GM23248 (cell line): ENCODE data around the gene GPBAR1.

Experiments
- EZH2 ChIP-seq: fragments of 200-600 bp; sonication (generic); IDR thresholded peaks from 2 replicates; pipeline ENCODE4 v1.6.1; 2018; ENCODE audit warnings: antibody characterized with exemption, mild to moderate bottlenecking; ENCODE audit not compliant: insufficient read depth, poor library complexity, severe bottlenecking
- EZH2phosphoT487 ChIP-seq: fragments of 200-600 bp; sonication (generic); IDR thresholded peaks from 2 replicates; pipeline ENCODE4 v1.6.1; 2018; ENCODE audit warnings: antibody characterized with exemption, moderate library complexity, mild to moderate bottlenecking, low read depth; ENCODE audit not compliant: insufficient read depth

- TF ChIP-seq EZH2phosphoT487 (no peak), EZH2 (no peak)
Observed at GRCh38 chr2:218260166-218260565, 649 bp upstream of the GPBAR1 start.
